Keratinocyte (primary cell): ENCODE measurements around the gene FBLN1. TPM values are rescaled to one million over a fixed set of nuclear protein-coding genes. Genes with fewer than 3 reads are reported as not detected.
"Not testable (repeated sequence)": the region's sequence is repeated elsewhere in the genome, so short reads cannot be mapped to it uniquely, and the experiment has no call there.

Experiments
- DNase-seq: peaks from one replicate; pipeline ENCODE4 v3.0.0-alpha.2; 2011; ENCODE audit warnings: low read depth, missing footprints, low spot score
- FAIRE-seq: peaks from 2 replicates; lab custom pipeline; 2011; peaks lifted over from hg19 to GRCh38; lab: Jason Lieb, UNC
- H2AFZ ChIP-seq: 2 replicates; pipeline ENCODE4 v1.6.0; 2012; ENCODE audit warnings: low read length, control low read depth, inconsistent platforms; ENCODE audit not compliant: control insufficient read depth
- H3K27ac ChIP-seq: 2 replicates; pipeline ENCODE4 v1.5.1; 2011; ENCODE audit warnings: low read length; ENCODE audit not compliant: control insufficient read depth, insufficient read depth
- H3K27me3 ChIP-seq: 3 replicates; pipeline ENCODE4 v1.6.0; 2011; ENCODE audit warnings: low read length; ENCODE audit not compliant: control insufficient read depth, insufficient read depth; ENCODE audit errors: extremely low read depth
- H3K36me3 ChIP-seq, 2 experiments: 2 replicates in 1 of 2; 3 replicates in 1 of 2; pipeline ENCODE4 v1.5.1; 2011; ENCODE audit warnings: low read length in 2 of 2, mild to moderate bottlenecking in 1 of 2; ENCODE audit not compliant: control insufficient read depth in 2 of 2, insufficient read depth in 2 of 2; ENCODE audit errors: extremely low read depth in 1 of 2
- H3K4me1 ChIP-seq: 3 replicates; pipeline ENCODE4 v1.5.1; 2011; ENCODE audit warnings: low read length; ENCODE audit not compliant: control insufficient read depth, insufficient read depth; ENCODE audit errors: extremely low read depth
- H3K4me2 ChIP-seq: 3 replicates; pipeline ENCODE4 v1.6.0; 2011; ENCODE audit warnings: low read depth, low read length; ENCODE audit not compliant: control insufficient read depth, insufficient read depth; ENCODE audit errors: extremely low read depth
- H3K4me3 ChIP-seq, 3 experiments: fragments of 200-600 bp in 1 of 3; sonication (generic) in 1 of 3; 2 replicates in 2 of 3; 3 replicates in 1 of 3; pipeline ENCODE4 v1.5.1; 2011 to 2016; ENCODE audit warnings: low read length in 3 of 3, mild to moderate bottlenecking in 3 of 3, control low read depth in 2 of 3, inconsistent platforms in 1 of 3, low read depth in 1 of 3, mixed read lengths in 1 of 3, mixed run types in 1 of 3, moderate library complexity in 1 of 3; ENCODE audit not compliant: control insufficient read depth in 2 of 3, insufficient read depth in 2 of 3; ENCODE audit errors: extremely low read depth in 1 of 3
- H3K79me2 ChIP-seq: 2 replicates; pipeline ENCODE4 v1.6.0; 2012; ENCODE audit warnings: low read length; ENCODE audit not compliant: control insufficient read depth, insufficient read depth
- H3K9ac ChIP-seq: 3 replicates; pipeline ENCODE4 v1.6.0; 2011; ENCODE audit warnings: low read length; ENCODE audit not compliant: control insufficient read depth, insufficient read depth; ENCODE audit errors: extremely low read depth
- H3K9me1 ChIP-seq: 3 replicates; pipeline ENCODE4 v1.6.0; 2011; ENCODE audit warnings: low read length; ENCODE audit not compliant: control insufficient read depth, insufficient read depth; ENCODE audit errors: extremely low read depth
- H3K9me3 ChIP-seq: 2 replicates; pipeline ENCODE4 v1.5.1; 2012; ENCODE audit warnings: low read depth, low read length; ENCODE audit not compliant: control insufficient read depth
- H4K20me1 ChIP-seq: 3 replicates; pipeline ENCODE4 v1.6.0; 2011; ENCODE audit warnings: low read length; ENCODE audit not compliant: control insufficient read depth, insufficient read depth; ENCODE audit errors: extremely low read depth
- EZH2 ChIP-seq: IDR thresholded peaks from one replicate; pipeline ENCODE4 v1.6.1; 2012; ENCODE audit warnings: inconsistent platforms, mild to moderate bottlenecking, low read length, moderate library complexity
- dilution Hi-C: fragments of 300-500 bp; cut with MboI; formaldehyde crosslinking; loops from one replicate; pipeline ENCODE4 v1.7.0; 2020; ENCODE audit warnings: low sequenced_read_pairs; ENCODE audit not compliant: extremely low pct_ligation_motif_present
- polyA plus RNA-seq, 5 experiments: library from polyadenylated mRNA; depleted of rRNA in 3 of 5; stranded (reverse) in 3 of 5; stranded (forward) in 1 of 5; unstranded in 1 of 5; fragments of >200 nt; gene quantifications; 1 replicate in 1 of 5; 2 replicates in 3 of 5; 3 replicates in 1 of 5; pipeline versions ENCODE4 v1.2.1 to v1.2.3, GENCODE V29; 2011 to 2012; ENCODE audit warnings: missing spikeins in 2 of 5, low read depth in 1 of 5, low replicate concordance in 1 of 5
- TF ChIP-seq, protein P1 (sequence below), 3 experiments: IDR thresholded peaks in 1 of 3; conservative IDR thresholded peaks in 1 of 3; optimal IDR thresholded peaks in 1 of 3; 2 replicates in 2 of 3; 3 replicates in 1 of 3; pipeline versions ENCODE3 to v1.5.1; 2011; ENCODE audit warnings: low read length in 3 of 3, mild to moderate bottlenecking in 3 of 3, moderate library complexity in 2 of 3, control low read depth in 1 of 3, inconsistent platforms in 1 of 3; ENCODE audit not compliant: insufficient read depth in 2 of 3; ENCODE audit errors: extremely low read depth in 1 of 3

FBLN1 gene
- polyA plus RNA-seq, 1 donor (not counting 4 experiments of a cell fraction or from before 2014, with no cell fraction given): 13.7 TPM

DNA sequence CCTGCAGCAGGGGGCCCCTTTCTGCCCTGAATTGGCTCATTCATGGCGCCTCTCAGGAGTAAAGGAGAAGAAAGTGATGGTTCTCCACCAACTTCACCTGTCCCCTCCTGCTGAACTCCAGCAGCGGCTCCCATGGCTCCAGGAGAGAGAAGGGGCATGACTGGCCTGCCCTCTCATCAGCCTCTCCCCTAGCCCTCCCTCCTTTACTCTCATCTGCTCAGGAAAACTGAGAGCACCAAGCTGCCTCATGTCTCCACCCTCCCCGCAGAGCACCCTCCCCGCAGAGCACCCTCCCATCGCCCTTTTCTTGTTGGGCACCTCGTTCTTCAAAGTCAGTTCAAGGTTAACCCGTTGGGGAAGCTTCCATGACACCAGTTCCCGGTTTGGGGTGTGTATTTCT lies 86.9 kb downstream of the FBLN1 start:
- no peaks in the 10 kb centered on the region for H3K9me1 ChIP-seq
- H3K9me3 ChIP-seq: no peaks in the 10 kb centered on the region
- H3K79me2 ChIP-seq: no peaks in the 10 kb centered on the region
- FAIRE-seq: no peak
- DNase-seq: no peak
- no peak overlapping the region for H3K27ac ChIP-seq
- no peak overlapping the region for H3K4me2 ChIP-seq
- no peak overlapping the region for H3K9ac ChIP-seq
- no peaks in the 10 kb centered on the region for H4K20me1 ChIP-seq
- TF ChIP-seq EZH2: no peak
- TF ChIP-seq, protein P1, sequence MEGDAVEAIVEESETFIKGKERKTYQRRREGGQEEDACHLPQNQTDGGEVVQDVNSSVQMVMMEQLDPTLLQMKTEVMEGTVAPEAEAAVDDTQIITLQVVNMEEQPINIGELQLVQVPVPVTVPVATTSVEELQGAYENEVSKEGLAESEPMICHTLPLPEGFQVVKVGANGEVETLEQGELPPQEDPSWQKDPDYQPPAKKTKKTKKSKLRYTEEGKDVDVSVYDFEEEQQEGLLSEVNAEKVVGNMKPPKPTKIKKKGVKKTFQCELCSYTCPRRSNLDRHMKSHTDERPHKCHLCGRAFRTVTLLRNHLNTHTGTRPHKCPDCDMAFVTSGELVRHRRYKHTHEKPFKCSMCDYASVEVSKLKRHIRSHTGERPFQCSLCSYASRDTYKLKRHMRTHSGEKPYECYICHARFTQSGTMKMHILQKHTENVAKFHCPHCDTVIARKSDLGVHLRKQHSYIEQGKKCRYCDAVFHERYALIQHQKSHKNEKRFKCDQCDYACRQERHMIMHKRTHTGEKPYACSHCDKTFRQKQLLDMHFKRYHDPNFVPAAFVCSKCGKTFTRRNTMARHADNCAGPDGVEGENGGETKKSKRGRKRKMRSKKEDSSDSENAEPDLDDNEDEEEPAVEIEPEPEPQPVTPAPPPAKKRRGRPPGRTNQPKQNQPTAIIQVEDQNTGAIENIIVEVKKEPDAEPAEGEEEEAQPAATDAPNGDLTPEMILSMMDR (optimal IDR thresholded peaks at IDR 0.05 in 1 of 3, IDR thresholded peaks at IDR 0.05 in 1 of 3, conservative IDR thresholded peaks at IDR 0.05 in 1 of 3; ENCODE audit: extremely low read depth in 1 of 3, insufficient read depth in 2 of 3, low read length in 3 of 3): no peak
- H3K4me1 ChIP-seq: peaks cover 9% of the 10 kb centered on the region
- H3K27me3 ChIP-seq: no peaks in the 10 kb centered on the region
- dilution Hi-C loops: no loop called here
- H3K4me3 ChIP-seq: no peak overlapping the region
- H3K36me3 ChIP-seq: no peaks in the 10 kb centered on the region
- H2AFZ ChIP-seq: no peak overlapping the region

DNA sequence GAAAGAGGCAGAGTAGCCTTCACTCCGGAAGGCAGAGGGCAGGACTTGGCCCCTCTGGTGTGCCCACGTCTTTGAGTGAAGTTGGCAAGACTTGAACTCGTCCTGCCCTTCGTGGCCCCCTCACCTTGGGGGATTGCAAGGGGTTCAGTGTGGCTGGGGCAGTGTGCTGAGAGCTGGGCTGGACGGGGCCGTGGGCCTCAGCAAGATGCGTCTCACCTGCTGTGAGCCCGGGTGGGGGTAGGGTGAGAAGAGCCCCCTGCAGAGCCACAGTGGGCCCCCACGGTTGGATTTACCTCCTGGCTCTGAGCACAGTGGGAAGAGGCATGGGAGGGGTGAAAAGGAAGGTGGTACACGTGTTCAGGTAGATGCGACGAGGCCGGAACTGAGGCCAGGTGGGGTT lies 87.6 kb downstream of the FBLN1 start:
- Histone ChIP-seq H3K27ac (no peak overlapping the region), H3K79me2 (no peaks in the 10 kb centered on the region), H3K9me1 (no peaks in the 10 kb centered on the region), H4K20me1 (no peaks in the 10 kb centered on the region), H2AFZ (no peak overlapping the region), H3K27me3 (no peaks in the 10 kb centered on the region), H3K4me3 (no peak overlapping the region), H3K4me2 (no peak overlapping the region), H3K4me1 (peaks cover 9% of the 10 kb centered on the region), H3K9me3 (no peaks in the 10 kb centered on the region), H3K9ac (no peak overlapping the region), H3K36me3 (no peaks in the 10 kb centered on the region)
- DNase-seq (no peak), FAIRE-seq (no peak)
- dilution Hi-C loops: no loop called here
- TF ChIP-seq EZH2: no peak
- TF ChIP-seq, protein P1 (optimal IDR thresholded peaks at IDR 0.05 in 1 of 3, IDR thresholded peaks at IDR 0.05 in 1 of 3, conservative IDR thresholded peaks at IDR 0.05 in 1 of 3; ENCODE audit: extremely low read depth in 1 of 3, insufficient read depth in 2 of 3, low read length in 3 of 3): no peak

DNA sequence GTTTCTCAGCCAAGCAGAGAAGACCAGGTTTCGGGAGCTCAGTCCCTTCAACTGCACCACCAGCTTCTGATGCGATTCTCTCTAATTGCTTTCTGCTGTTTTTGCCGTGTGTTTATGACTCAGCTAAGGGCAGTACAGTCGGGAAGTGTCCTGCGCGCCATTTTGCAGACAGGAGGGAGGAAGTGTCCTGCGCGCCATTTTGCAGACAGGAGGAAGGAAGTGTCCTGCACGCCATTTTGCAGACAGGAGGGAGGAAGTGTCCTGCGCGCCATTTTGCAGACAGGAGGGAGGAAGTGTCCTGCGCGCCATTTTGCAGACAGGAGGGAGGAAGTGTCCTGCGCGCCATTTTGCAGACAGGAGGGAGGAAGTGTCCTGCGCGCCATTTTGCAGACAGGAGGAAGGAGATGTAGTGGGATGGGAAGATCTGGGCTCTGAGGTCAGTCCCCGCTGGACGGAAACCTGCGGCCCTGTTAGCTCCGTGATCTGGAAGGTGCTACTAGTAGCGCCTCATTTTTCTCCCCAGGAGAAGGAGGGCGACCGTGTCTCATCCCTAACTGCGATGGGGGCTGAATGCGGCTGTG lies 89.0 kb downstream of the FBLN1 start:
- H3K4me1 ChIP-seq, H3K27ac ChIP-seq, H3K36me3 ChIP-seq, H4K20me1 ChIP-seq, dilution Hi-C loops, H3K4me3 ChIP-seq, H3K9me3 ChIP-seq, H2AFZ ChIP-seq, DNase-seq, FAIRE-seq, H3K27me3 ChIP-seq, H3K79me2 ChIP-seq, H3K4me2 ChIP-seq, H3K9ac ChIP-seq, H3K9me1 ChIP-seq: not testable (repeated sequence)
